GM12878 (cell line): ENCODE results near the gene ESRRB. TPM values are rescaled to one million over a fixed set of nuclear protein-coding genes. Genes with fewer than 3 reads are reported as not detected.

Experiments
- ATAC-seq: fragments of 200-7000 bp; cut with Tn5 transposase; 3 replicates; pipeline ENCODE4 v1.9.1; 2020; ENCODE audit warnings: mild to moderate bottlenecking, moderate library complexity
- BruUV-seq: library from RNA; stranded (reverse); fragments of 400-500 nt; replicated peaks from 2 replicates; lab custom pipeline; 2021; lab: Mats Ljungman, UMichigan
- CTCF ChIA-PET: fragments of 300-600 bp; sonication (Branson Sonifier 250); formaldehyde crosslinking; extraction: SDS; loops from one replicate; lab custom pipeline; 2021; ENCODE audit warnings: inconsistent platforms; lab: Yijun Ruan, JAX
- POLR2A ChIA-PET: fragments of 350-600 bp; formaldehyde crosslinking; extraction: SDS; loops from one replicate; lab custom pipeline; 2021; ENCODE audit warnings: inconsistent platforms; lab: Charles Lee
- RAD21 ChIA-PET: fragments of 300-600 bp; sonication (Branson Sonifier 250); formaldehyde crosslinking; loops from one replicate; lab custom pipeline; 2023; ENCODE audit warnings: antibody characterized with exemption; ENCODE audit not compliant: unreplicated experiment; lab: Charles Lee
- SMC1A ChIA-PET: fragments of 300-600 bp; sonication (Branson Sonifier 250); formaldehyde crosslinking; loops from one replicate; lab custom pipeline; 2023; ENCODE audit not compliant: unreplicated experiment, uncharacterized antibody; lab: Charles Lee
- DNase-seq: peaks from one replicate; pipeline ENCODE4 v3.0.0-alpha.2; 2011; ENCODE audit warnings: low read depth, low spot score
- FAIRE-seq: peaks from 3 replicates; lab custom pipeline; 2011; peaks lifted over from hg19 to GRCh38; lab: Jason Lieb, UNC
- H2AFZ ChIP-seq: 2 replicates; pipeline ENCODE4 v1.6.0; 2011; ENCODE audit warnings: low read depth, low read length, control low read depth; ENCODE audit not compliant: control insufficient read depth
- H3K27ac ChIP-seq: 2 replicates; pipeline ENCODE4 v1.5.1; 2011; ENCODE audit warnings: control low read depth; ENCODE audit not compliant: control insufficient read depth, insufficient read depth
- H3K27me3 ChIP-seq, 2 experiments: replicated peaks in 1 of 2; 2 replicates each; pipeline versions ENCODE4 v1.6.0 to v1.6.1; 2011; ENCODE audit warnings: low read length in 1 of 2; ENCODE audit not compliant: control insufficient read depth in 2 of 2, insufficient read depth in 2 of 2
- H3K36me3 ChIP-seq, 2 experiments: 2 replicates each; pipeline ENCODE4 v1.5.1; 2011; ENCODE audit warnings: low read length in 1 of 2; ENCODE audit not compliant: control insufficient read depth in 2 of 2, insufficient read depth in 2 of 2
- H3K4me1 ChIP-seq: 2 replicates; pipeline ENCODE4 v1.6.1; 2011; ENCODE audit warnings: mild to moderate bottlenecking, low read length, moderate library complexity, mixed read lengths; ENCODE audit not compliant: control insufficient read depth, insufficient read depth
- H3K4me2 ChIP-seq: 2 replicates; pipeline ENCODE4 v1.6.0; 2011; ENCODE audit warnings: control low read depth; ENCODE audit not compliant: control insufficient read depth, insufficient read depth
- H3K4me3 ChIP-seq: fragments of 200-600 bp; sonication (generic); 2 replicates; pipeline ENCODE4 v1.5.1; 2016
- H3K79me2 ChIP-seq: 2 replicates; pipeline ENCODE4 v1.6.0; 2011; ENCODE audit warnings: low read length; ENCODE audit not compliant: control insufficient read depth, insufficient read depth
- H3K9ac ChIP-seq: 2 replicates; pipeline ENCODE4 v1.8.0; 2011; ENCODE audit warnings: low read length, control low read depth, mixed read lengths; ENCODE audit not compliant: control insufficient read depth, insufficient read depth
- H3K9me3 ChIP-seq: replicated peaks from 3 replicates; pipeline ENCODE4 v1.5.1; 2011; ENCODE audit warnings: mild to moderate bottlenecking, low read length; ENCODE audit not compliant: control insufficient read depth, insufficient read depth
- H4K20me1 ChIP-seq: 2 replicates; pipeline ENCODE4 v1.6.0; 2011; ENCODE audit not compliant: control insufficient read depth, insufficient read depth
- ATF7 ChIP-seq: fragments of 450-650 bp; IDR thresholded peaks from 2 replicates; pipeline ENCODE4 v1.6.1; 2016; ENCODE audit warnings: low read depth, mild to moderate bottlenecking
- EZH2 ChIP-seq: IDR thresholded peaks from 2 replicates; pipeline ENCODE4 v1.6.1; 2012; ENCODE audit warnings: low read depth, mild to moderate bottlenecking, control low read depth, inconsistent platforms, low read length, borderline replicate concordance; ENCODE audit not compliant: control insufficient read depth
- FOXM1 ChIP-seq: IDR thresholded peaks from 2 replicates; pipeline ENCODE4 v1.6.1; 2012; ENCODE audit warnings: low read depth, mild to moderate bottlenecking, inconsistent platforms, low read length, moderate library complexity
- IRF4 ChIP-seq: IDR thresholded peaks from 2 replicates; pipeline ENCODE4 v1.6.1; 2011; ENCODE audit warnings: low read depth, low read length
- MTA2 ChIP-seq: fragments of 450-650 bp; IDR thresholded peaks from 2 replicates; pipeline ENCODE4 v1.6.1; 2016; ENCODE audit warnings: low read depth, mild to moderate bottlenecking, moderate library complexity
- MXI1 ChIP-seq: fragments of 150-350 bp; IDR thresholded peaks from 2 replicates; pipeline ENCODE4 v1.6.1; 2011; ENCODE audit warnings: low read depth, mild to moderate bottlenecking, inconsistent platforms, low read length, improper control_type of control experiment
- NFXL1 ChIP-seq: fragments of 450-650 bp; IDR thresholded peaks from 2 replicates; pipeline ENCODE4 v1.6.1; 2017; ENCODE audit warnings: antibody characterized with exemption, mild to moderate bottlenecking, borderline replicate concordance
- RAD21 ChIP-seq: IDR thresholded peaks from 2 replicates; pipeline ENCODE4 v1.6.1; 2011; ENCODE audit warnings: mild to moderate bottlenecking, low read depth, low read length, moderate library complexity; ENCODE audit not compliant: insufficient read depth
- RBBP5 ChIP-seq: fragments of 200-600 bp; sonication (generic); conservative IDR thresholded peaks from 2 replicates; pipeline ENCODE4 v1.6.1; 2016
- RCOR1 ChIP-seq: conservative IDR thresholded peaks from 2 replicates; pipeline ENCODE4 v1.6.1; 2012; ENCODE audit warnings: low read depth, low read length, improper control_type of control experiment
- SKIL ChIP-seq: fragments of 450-650 bp; IDR thresholded peaks from 2 replicates; pipeline ENCODE4 v1.6.1; 2017; ENCODE audit warnings: mild to moderate bottlenecking, low read depth, inconsistent platforms; ENCODE audit not compliant: poor library complexity, severe bottlenecking
- SMAD1 ChIP-seq: fragments of 450-650 bp; IDR thresholded peaks from 2 replicates; pipeline ENCODE4 v1.6.1; 2018; ENCODE audit warnings: mild to moderate bottlenecking, low read depth; ENCODE audit not compliant: partially characterized antibody
- SMAD5 ChIP-seq: IDR thresholded peaks from 2 replicates; pipeline ENCODE4 v1.6.1; 2016; ENCODE audit warnings: antibody characterized with exemption, low read depth
- SRF ChIP-seq, 2 experiments: IDR thresholded peaks; 2 replicates each; pipeline ENCODE4 v1.6.1; 2011; ENCODE audit warnings: low read depth in 2 of 2, low read length in 2 of 2, mild to moderate bottlenecking in 1 of 2, moderate library complexity in 1 of 2
- TBL1XR1 ChIP-seq: IDR thresholded peaks from 2 replicates; pipeline ENCODE4 v1.6.1; 2012; ENCODE audit warnings: low read depth, low read length, improper control_type of control experiment
- TCF3 ChIP-seq: IDR thresholded peaks from 2 replicates; pipeline ENCODE4 v1.6.1; 2012; ENCODE audit warnings: low read depth, mild to moderate bottlenecking, low read length, borderline replicate concordance; ENCODE audit not compliant: insufficient read depth
- YY1 ChIP-seq: IDR thresholded peaks from 2 replicates; pipeline ENCODE4 v1.6.1; 2011; ENCODE audit warnings: low read depth, mild to moderate bottlenecking, low read length
- ZBED1 ChIP-seq: IDR thresholded peaks from 2 replicates; pipeline ENCODE4 v1.6.1; 2016; ENCODE audit warnings: borderline replicate concordance
- ZNF274 ChIP-seq: IDR thresholded peaks from one replicate; pipeline ENCODE4 v1.8.0; 2011; ENCODE audit not compliant: insufficient read length, insufficient read depth
- ZNF622 ChIP-seq: fragments of 450-650 bp; IDR thresholded peaks from 2 replicates; pipeline ENCODE4 v1.6.1; 2017; ENCODE audit warnings: mild to moderate bottlenecking, inconsistent platforms
- WGBS: methylation state at CpG from one replicate; pipeline ENCODE4 v1.1.6; 2016; ENCODE audit warnings: low lambda C conversion rate; ENCODE audit not compliant: insufficient replicate concordance, insufficient coverage; ENCODE audit errors: missing lambda C conversion rate; 5-methylcytosine and 5-hydroxymethylcytosine counted together
- in situ Hi-C: fragments of 300-500 bp; cut with MboI; formaldehyde crosslinking; loops from 9 replicates; pipeline ENCODE4 v1.14.3; 2018; ENCODE audit warnings: mixed read lengths
- intact Hi-C: fragments of 100-400 bp; cut with micrococcal nuclease; formaldehyde crosslinking; loops from one replicate; pipeline ENCODE4 v1.14.2; 2022; ENCODE audit not compliant: unreplicated experiment
- polyA plus RNA-seq, 11 experiments: library from polyadenylated mRNA; depleted of rRNA in 4 of 11; unstranded in 6 of 11; stranded (reverse) in 5 of 11; fragments of >200 nt; fragmentation: Nextera tagmentation in 4 of 11; fragmentation: Illumina TruSeq in 1 of 11; extraction: Ambion mirVana in 4 of 11; extraction: Trizol in 1 of 11; gene quantifications; 1 replicate in 1 of 11; 2 replicates in 10 of 11; pipeline versions ENCODE4 v1.2.1 to v1.2.3, GENCODE V29; 2011 to 2016; ENCODE audit warnings: inconsistent platforms in 2 of 11, missing spikeins in 2 of 11, low read depth in 1 of 11
- total RNA-seq, 4 experiments: library from RNA; depleted of rRNA in 3 of 4; stranded (reverse); fragments of >200 nt in 3 of 4; fragmentation: Illumina TruSeq in 1 of 4; extraction: Trizol in 1 of 4; gene quantifications; 2 replicates each; pipeline versions ENCODE4 v1.2.1 to v1.2.3, GENCODE V29; 2013 to 2021
- TF ChIP-seq, protein P1 (sequence below): fragments of 450-650 bp; formaldehyde crosslinking; IDR thresholded peaks from 2 replicates; pipeline ENCODE4 v1.4.0; 2022; ENCODE audit warnings: mild to moderate bottlenecking, moderate library complexity

Gene ESRRB
- total and polyA plus RNA-seq, 10 of the 15 experiments (the other 5 are each of a cell fraction or from before 2014, with no cell fraction given) = 0.03 to 0.73 (median 0.11) TPM; not detected in 6

DNA sequence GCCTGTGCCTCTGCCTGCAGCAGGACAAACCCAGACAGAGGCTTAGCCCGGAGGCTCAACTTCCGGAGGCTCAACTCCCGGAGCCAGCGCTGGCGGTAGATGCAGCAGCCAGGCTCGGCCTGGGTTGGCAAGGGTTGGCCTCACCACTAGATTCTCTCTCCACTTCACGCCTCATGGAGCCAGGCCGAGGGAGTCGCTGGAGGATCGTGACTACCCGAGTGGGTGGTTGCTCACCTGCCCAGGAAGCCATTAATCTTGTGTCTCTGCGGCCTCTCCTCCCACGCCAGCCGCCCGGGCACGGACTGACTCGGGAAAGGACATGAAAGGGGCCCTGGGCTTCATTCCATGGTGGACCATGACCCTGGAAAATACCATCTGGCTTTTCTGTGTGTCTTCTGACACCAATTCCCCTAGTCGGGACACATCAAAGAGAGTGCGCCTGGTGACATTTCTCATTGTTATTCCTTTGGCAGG lies 20.8 kb downstream of the ESRRB start (continued):
- TF ChIP-seq SKIL = no peak
- no peak for TF ChIP-seq TBL1XR1
- no peak for TF ChIP-seq ZNF274

- no peak for DNase-seq
- TF ChIP-seq ATF7 (no peak), RCOR1 (no peak), RBBP5 (no peak), EZH2 (no peak), MXI1 (no peak), RAD21 (no peak), ZBED1 (no peak), SMAD5 (no peak), SRF (IDR thresholded peaks at IDR 0.05; ENCODE audit: low read depth in 2 of 2, low read length in 2 of 2) (no peak), SMAD1 (no peak), FOXM1 (no peak), NFXL1 (no peak), MTA2 (no peak), YY1 (no peak), IRF4 (no peak), TCF3 (no peak), ZNF622 (no peak), ZNF274 (no peak)
- TF ChIP-seq, protein P1, sequence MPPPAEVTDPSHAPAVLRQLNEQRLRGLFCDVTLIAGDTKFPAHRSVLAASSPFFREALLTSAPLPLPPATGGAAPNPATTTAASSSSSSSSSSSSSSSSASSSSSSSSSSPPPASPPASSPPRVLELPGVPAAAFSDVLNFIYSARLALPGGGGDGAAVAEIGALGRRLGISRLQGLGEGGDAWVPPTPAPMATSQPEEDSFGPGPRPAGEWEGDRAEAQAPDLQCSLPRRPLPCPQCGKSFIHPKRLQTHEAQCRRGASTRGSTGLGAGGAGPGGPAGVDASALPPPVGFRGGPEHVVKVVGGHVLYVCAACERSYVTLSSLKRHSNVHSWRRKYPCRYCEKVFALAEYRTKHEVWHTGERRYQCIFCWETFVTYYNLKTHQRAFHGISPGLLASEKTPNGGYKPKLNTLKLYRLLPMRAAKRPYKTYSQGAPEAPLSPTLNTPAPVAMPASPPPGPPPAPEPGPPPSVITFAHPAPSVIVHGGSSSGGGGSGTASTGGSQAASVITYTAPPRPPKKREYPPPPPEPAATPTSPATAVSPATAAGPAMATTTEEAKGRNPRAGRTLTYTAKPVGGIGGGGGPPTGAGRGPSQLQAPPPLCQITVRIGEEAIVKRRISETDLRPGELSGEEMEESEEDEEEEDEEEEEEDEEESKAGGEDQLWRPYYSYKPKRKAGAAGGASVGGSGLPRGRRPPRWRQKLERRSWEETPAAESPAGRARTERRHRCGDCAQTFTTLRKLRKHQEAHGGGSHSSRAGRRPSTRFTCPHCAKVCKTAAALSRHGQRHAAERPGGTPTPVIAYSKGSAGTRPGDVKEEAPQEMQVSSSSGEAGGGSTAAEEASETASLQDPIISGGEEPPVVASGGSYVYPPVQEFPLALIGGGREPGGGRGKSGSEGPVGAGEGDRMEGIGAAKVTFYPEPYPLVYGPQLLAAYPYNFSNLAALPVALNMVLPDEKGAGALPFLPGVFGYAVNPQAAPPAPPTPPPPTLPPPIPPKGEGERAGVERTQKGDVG (CRISPR knock-in tag) = no peak
- TF ChIP-seq, all 136 proteins: peak for 0
- POLR2A ChIA-PET = interaction anchor here (0.5 kb wide), 1 partner anchor 231 kb away, joined by 3 read pairs; no protein-coding TSS in a partner anchor
- Histone ChIP-seq H4K20me1 (no peaks in the 10 kb centered on the region), H3K36me3 (no peaks in the 10 kb centered on the region), H3K79me2 (no peaks in the 10 kb centered on the region), H3K9me3 (no peaks in the 10 kb centered on the region), H3K4me1 (no peaks in the 10 kb centered on the region), H3K4me2 (no peak overlapping the region), H3K4me3 (no peak overlapping the region), H2AFZ (no peak overlapping the region), H3K9ac (no peak overlapping the region), H3K27ac (no peak overlapping the region), H3K27me3 (peaks cover 2 to 3% of the 10 kb centered on the region in 2 experiments; a peak in 1 of 4 replicates)
- in situ Hi-C loops (no loop called here), intact Hi-C loops (no loop called here)
- RAD21 ChIA-PET = no interaction called here
- CTCF ChIA-PET = no interaction called here
- no TSS peak for BruUV-seq
- SMC1A ChIA-PET = interaction anchor here (1.4 kb wide), 1 partner anchor 10 kb away, joined by 4 read pairs; no protein-coding TSS in a partner anchor
- 59% methylated on average over 7 of the region's 7 CpGs for WGBS
- ATAC-seq (no peak), FAIRE-seq (no peak)
These were observed 29.7 kb downstream of the ESRRB start for GRCh38 chr14:76405627-76406026.
